Activated T-cell treated with anti-CD3 and anti-CD28 coated beads, Interleukin-2, amount 50 U/mL, for 72 hours (primary cell): ENCODE measurements around the gene UBAP2. TPM values are rescaled to one million over a fixed set of nuclear protein-coding genes. Genes with fewer than 3 reads are reported as not detected.
"Not testable (repeated sequence)": the region's sequence is repeated elsewhere in the genome, so short reads cannot be mapped to it uniquely, and the experiment has no call there.

Source experiments
- ATAC-seq, 2 donors: fragments of 150-1000 bp; cut with Tn5 transposase; replicated peaks in 1 of 2; 2 replicates each; pipeline ENCODE4 v1.10.0; 2021; ENCODE audit warnings: moderate library complexity in 2 of 2, mild to moderate bottlenecking in 1 of 2
- DNase-seq, 2 donors: peaks; one replicate each; pipeline ENCODE4 v3.0.0; 2021 to 2022; ENCODE audit warnings: mixed read lengths in 1 of 2
- H3K27ac Mint-ChIP-seq: one replicate; pipeline ENCODE4 v1.8.0; 2022; ENCODE audit warnings: mild to moderate bottlenecking, moderate library complexity, mixed read lengths
- H3K27me3 Mint-ChIP-seq: one replicate; pipeline ENCODE4 v1.8.0; 2022; ENCODE audit warnings: low read depth, mixed read lengths
- H3K36me3 Mint-ChIP-seq, 2 donors: one replicate each; pipeline ENCODE4 v1.8.0; 2022; ENCODE audit warnings: mixed read lengths in 2 of 2, mild to moderate bottlenecking in 1 of 2; ENCODE audit not compliant: insufficient read depth in 2 of 2
- H3K4me1 Mint-ChIP-seq: one replicate; pipeline ENCODE4 v1.8.0; 2022; ENCODE audit warnings: low read depth, mixed read lengths
- H3K4me3 Mint-ChIP-seq, 2 donors: one replicate each; pipeline ENCODE4 v1.8.0; 2022; ENCODE audit warnings: mild to moderate bottlenecking in 2 of 2, mixed read lengths in 2 of 2, moderate library complexity in 2 of 2
- H3K9me3 Mint-ChIP-seq, 2 donors: one replicate each; pipeline ENCODE4 v1.8.0; 2022; ENCODE audit warnings: mixed read lengths in 2 of 2
- total RNA-seq, 2 donors: library from RNA; stranded (reverse); gene quantifications; one replicate each; pipeline ENCODE4 v1.2.3, GENCODE V29; 2022

The UBAP2 gene
- total RNA-seq, 2 donors from 2014 or later = 32.1 to 34.5 TPM

DNA sequence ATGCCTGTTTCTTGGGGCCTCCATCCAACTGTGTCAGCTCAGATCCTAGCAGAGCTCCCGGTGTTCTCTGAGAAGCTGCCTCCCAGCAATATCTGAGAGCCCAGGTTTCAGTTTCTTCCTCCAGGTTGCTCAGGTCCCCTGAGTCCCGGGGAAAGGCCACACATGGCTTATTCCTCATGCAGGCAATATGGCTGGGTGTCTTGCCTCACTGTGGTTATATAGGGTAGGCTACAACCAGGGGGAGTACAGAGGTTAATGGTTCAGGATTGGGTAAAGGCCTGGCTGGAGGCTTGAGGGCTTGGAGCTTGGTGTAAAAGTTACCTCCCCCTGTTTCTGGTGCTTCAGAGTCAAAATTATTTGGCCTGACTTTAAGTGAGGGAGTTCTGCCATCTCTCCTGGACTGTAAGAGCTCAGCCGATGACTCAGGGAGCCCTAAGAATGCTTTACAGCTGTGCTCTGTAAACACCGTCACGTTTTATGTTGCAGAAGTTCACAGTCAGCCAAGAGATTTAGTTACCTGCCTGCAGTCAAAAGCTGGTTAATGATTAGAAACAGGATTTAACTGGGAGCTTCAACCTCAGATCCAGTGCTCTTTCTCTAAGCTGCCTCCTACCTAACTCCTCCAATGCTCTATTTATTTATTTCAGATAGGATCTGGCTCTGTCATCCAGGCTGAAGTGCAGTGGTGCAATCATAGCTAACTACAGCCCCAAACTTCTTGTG is 24.3 kb upstream of the UBAP2 start:
- Mint-ChIP-seq H3K27me3 (no peaks in the 10 kb centered on the region), H3K4me3 (no peak overlapping the region), H3K27ac (peak overlapping the region; percentile 42), H3K36me3 (no peaks in the 10 kb centered on the region), H3K9me3 (no peaks in the 10 kb centered on the region), H3K4me1 (no peaks in the 10 kb centered on the region)
- DNase-seq (no peak), ATAC-seq (no peak)

DNA sequence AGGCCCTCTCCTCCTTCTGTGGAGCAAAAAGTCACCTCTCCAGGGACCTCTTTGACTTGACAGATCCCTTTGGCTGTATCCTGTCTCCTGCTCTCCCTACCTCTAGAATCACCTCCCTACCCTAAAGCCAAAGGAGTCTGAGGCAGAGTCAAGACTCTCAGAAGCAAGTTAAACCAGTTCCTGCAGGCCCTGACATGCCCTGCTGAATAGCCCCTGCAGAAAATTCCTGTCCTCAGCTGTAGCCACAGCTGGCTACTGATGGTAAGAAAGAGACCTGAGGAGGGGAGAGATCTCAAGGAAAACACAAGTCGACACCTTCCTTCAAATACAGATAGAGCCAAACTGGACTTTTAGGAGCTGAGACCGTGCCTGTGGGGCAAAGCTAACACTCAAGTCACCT is 23.7 kb upstream of the UBAP2 start:
- Mint-ChIP-seq H3K4me3 (no peak overlapping the region), H3K36me3 (no peaks in the 10 kb centered on the region), H3K27me3 (no peaks in the 10 kb centered on the region), H3K27ac (no peak overlapping the region), H3K9me3 (no peaks in the 10 kb centered on the region), H3K4me1 (no peaks in the 10 kb centered on the region)
- ATAC-seq (no peak), DNase-seq (no peak)

DNA sequence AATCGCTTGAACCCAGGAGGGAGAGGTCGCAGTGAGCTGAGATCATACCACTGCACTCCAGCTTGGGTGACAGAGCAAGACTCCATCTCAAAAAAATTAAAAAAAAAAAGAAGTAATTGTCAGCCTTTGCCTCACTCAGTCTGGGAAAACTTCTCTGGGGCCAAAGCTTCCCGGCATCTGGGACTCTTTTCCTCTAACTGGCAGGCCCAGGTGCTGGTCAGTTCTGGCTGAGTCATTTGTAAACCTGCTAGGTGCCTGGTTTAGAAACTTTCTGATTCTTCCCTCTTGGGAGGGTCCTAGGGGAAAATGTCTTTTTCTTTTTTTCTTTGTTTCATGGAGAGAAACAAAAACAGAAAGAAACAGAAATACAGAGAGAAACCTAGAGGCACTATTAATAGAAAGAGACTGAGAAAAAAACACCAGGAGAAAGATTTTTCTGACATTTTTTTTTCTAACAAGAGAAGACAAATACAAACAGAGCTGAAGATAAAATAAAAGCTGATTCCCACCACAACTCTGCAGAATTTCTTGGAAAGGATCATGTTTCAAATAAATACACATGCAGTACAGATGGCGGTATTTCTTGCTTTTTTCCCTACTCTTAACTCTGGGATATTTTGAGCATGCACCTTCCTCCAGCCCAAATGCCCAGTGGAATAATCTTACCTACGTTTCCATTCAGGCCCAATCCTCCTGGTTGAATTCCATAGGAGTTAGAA is 22.1 kb upstream of the UBAP2 start:
- no peaks in the 10 kb centered on the region for H3K36me3 Mint-ChIP-seq
- no peak overlapping the region for H3K27ac Mint-ChIP-seq
- DNase-seq = no peak
- H3K4me1 Mint-ChIP-seq = no peaks in the 10 kb centered on the region
- no peak for ATAC-seq
- H3K9me3 Mint-ChIP-seq = no peaks in the 10 kb centered on the region
- no peaks in the 10 kb centered on the region for H3K27me3 Mint-ChIP-seq
- H3K4me3 Mint-ChIP-seq = no peak overlapping the region

DNA sequence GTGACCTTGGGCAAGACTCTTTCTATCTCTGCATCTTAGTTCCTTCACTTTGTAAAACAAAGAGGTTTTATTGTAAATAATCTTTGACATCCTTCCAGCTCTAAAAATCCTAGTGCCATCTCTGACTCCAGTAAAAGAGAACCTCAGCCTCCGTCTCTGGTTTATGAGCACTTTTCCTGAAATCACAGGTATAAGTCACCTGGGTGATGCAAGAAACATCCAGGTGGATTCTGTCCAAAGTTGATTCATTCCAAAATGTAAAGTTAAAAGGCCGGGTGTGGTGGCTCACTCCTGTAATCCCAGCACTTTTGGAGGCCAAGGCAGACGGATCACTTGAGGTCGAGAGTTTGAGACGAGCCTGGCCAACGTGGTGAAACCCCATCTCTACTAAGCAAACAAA is 21.1 kb upstream of the UBAP2 start:
- ATAC-seq = no peak
- no peaks in the 10 kb centered on the region for H3K36me3 Mint-ChIP-seq
- H3K4me1 Mint-ChIP-seq = no peaks in the 10 kb centered on the region
- no peak for DNase-seq
- no peak overlapping the region for H3K27ac Mint-ChIP-seq
- H3K27me3 Mint-ChIP-seq = no peaks in the 10 kb centered on the region
- no peaks in the 10 kb centered on the region for H3K9me3 Mint-ChIP-seq
- H3K4me3 Mint-ChIP-seq = no peak overlapping the region

DNA sequence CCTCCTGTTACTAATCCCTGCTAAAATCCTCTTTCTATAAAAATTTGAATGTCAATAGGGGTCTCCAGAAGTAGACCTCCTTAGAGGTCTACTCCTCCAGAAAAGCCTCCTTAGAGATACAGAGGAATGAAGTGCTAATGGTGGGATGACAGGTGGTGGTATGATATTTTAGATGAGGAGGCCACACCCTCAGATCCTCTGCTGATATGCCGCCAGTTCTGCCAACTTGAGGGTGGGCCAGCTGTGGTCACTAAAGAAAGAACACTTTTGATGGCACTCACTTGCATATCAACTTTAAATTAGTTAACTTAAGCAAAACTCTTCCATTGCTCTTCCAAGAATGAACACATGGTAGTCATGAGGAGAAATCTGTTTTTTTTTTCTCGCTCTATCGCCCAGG is 16.9 kb upstream of the UBAP2 start:
- H3K27me3 Mint-ChIP-seq = no peaks in the 10 kb centered on the region
- no peaks in the 10 kb centered on the region for H3K9me3 Mint-ChIP-seq
- H3K27ac Mint-ChIP-seq = no peak overlapping the region
- no peaks in the 10 kb centered on the region for H3K36me3 Mint-ChIP-seq
- ATAC-seq (no peak), DNase-seq (no peak)
- no peaks in the 10 kb centered on the region for H3K4me1 Mint-ChIP-seq
- no peak overlapping the region for H3K4me3 Mint-ChIP-seq

DNA sequence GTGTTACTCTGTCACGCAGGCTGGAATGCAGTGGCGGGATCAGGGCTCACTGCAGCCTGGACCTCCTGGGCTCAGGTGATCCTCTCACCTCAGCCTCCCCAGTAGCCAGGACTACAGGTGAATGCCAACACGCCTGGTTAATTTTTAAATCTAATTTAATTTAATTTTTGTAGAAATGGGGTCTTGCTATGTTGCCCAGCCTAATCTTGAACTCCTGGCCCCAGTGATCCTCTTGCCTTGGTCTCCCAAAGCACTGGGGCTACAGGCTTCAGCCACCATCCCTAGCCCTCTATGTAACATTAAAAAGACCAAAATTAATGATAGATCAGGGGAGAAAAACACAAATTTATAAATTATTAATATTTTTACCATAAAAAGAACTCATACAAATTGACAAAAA is 11.3 kb upstream of the UBAP2 start:
- DNase-seq (no peak), ATAC-seq (no peak)
- Mint-ChIP-seq H3K27me3 (no peaks in the 10 kb centered on the region), H3K27ac (no peak overlapping the region), H3K9me3 (no peaks in the 10 kb centered on the region), H3K36me3 (no peaks in the 10 kb centered on the region), H3K4me1 (no peaks in the 10 kb centered on the region), H3K4me3 (no peak overlapping the region)

DNA sequence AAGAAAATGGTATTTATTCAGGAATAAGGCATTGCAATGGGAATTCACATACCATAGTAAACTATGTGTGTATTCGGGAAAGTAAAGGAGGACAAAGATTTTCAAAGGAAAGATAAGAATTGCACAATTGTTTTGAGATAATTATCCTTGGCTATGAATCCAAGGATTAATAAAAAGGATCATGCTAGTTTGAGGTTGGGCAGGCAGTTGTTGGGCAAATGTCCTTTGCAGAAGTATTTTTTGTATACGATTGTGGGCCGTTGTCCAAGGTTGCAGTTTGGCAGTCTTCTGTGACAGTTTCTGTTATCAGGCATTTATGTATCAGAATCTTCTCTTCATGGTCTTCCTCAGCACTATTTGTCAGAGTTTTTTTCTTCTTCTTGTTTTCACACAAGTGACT is 10.6 kb upstream of the UBAP2 start:
- Mint-ChIP-seq H3K27me3 (no peaks in the 10 kb centered on the region), H3K4me1 (no peaks in the 10 kb centered on the region), H3K9me3 (no peaks in the 10 kb centered on the region), H3K27ac (no peak overlapping the region), H3K36me3 (no peaks in the 10 kb centered on the region), H3K4me3 (no peak overlapping the region)
- DNase-seq (no peak), ATAC-seq (no peak)

DNA sequence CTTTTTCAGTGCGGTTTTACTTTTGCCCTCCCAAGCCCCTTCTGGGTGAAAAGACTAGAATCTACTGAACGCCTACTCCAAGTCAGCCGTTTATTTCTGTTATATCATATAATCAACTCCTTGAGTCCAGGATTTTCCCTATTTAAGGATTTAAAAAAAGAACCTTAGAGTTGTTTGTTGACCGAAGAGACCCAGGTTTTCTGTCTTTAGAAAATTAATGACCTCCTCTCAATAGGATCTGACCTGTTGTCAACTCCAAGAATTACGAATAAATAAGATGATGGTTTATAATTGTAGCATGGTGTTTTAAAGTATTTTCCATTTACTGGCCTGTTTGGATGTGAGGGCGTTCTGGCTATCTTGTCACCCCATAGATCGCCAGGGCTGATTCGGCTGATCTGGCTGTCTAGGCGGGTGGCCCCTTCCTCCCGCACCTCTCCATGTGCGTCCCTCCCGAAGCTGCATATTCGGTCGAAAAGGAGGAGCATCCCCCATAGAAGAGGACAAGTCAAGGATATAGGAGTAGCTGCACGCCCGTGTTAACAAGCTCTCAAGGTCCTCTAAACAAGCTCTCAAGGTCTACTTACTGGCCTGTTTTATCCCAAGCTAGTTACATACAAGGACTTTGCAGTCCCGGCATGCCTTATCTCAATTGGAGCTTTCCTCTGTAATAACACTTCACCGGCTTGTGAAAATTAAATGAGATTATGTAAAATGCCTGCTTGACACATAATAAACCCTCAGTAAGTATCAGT is 1.1 kb upstream of the UBAP2 start:
- peaks cover 5 to 7% of the 10 kb centered on the region in 2 donors for H3K36me3 Mint-ChIP-seq
- DNase-seq = no peak
- peaks cover 45% of the 10 kb centered on the region for H3K4me1 Mint-ChIP-seq
- H3K9me3 Mint-ChIP-seq = no peaks in the 10 kb centered on the region
- H3K4me3 Mint-ChIP-seq = peak overlapping the region; percentile 96 to 98
- no peaks in the 10 kb centered on the region for H3K27me3 Mint-ChIP-seq
- ATAC-seq = no peak
- H3K27ac Mint-ChIP-seq = peak overlapping the region; percentile 97

DNA sequence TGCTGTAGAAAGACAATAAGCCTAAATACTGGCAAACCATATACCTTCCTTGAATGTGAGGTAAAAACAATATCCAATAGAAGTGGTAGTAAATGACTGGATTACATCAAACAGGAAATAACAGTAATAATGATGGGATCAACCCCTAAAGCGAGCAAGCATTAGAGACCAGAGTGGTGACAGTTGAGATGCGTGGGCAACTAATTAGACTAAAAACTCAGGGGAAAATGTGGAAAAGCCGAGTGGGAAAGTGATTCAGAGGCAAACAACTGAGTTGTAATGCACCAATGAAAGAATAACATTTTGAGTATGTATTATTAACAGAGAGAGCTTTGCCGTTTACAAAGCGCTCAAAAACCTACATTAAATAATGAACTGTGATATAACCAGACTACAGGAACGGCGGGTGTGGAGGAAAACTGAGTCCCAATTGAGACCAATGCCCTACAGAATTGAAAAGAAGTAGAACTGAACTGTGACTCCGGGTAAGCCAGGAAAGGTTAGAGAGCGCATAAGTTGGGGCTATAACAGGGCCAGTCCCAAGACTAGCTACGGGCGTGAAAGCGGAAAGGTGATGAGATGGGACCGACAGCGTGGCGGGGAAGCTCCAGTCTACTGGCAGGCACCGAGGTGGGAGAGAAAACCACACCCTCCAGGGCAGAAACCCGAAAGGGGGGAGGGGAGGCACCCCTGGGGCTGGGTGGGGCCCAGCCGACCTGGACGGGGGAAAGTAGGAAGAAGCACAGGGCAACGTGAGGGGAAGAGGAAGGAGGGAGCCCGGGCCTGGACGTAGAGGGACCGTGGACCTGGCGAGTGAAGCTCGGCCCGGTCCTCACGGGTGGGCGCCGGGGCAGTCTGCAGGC is 592 bp downstream of the UBAP2 start:
- Mint-ChIP-seq H3K4me1 (peaks cover 42% of the 10 kb centered on the region), H3K36me3 (peaks cover 5 to 7% of the 10 kb centered on the region in 2 donors), H3K9me3 (no peaks in the 10 kb centered on the region), H3K4me3 (peak overlapping the region; percentile 96 to 98), H3K27ac (peak overlapping the region; percentile 97), H3K27me3 (no peaks in the 10 kb centered on the region)
- peak; percentile 58 to 60 for DNase-seq
- ATAC-seq = peak; percentile 27

DNA sequence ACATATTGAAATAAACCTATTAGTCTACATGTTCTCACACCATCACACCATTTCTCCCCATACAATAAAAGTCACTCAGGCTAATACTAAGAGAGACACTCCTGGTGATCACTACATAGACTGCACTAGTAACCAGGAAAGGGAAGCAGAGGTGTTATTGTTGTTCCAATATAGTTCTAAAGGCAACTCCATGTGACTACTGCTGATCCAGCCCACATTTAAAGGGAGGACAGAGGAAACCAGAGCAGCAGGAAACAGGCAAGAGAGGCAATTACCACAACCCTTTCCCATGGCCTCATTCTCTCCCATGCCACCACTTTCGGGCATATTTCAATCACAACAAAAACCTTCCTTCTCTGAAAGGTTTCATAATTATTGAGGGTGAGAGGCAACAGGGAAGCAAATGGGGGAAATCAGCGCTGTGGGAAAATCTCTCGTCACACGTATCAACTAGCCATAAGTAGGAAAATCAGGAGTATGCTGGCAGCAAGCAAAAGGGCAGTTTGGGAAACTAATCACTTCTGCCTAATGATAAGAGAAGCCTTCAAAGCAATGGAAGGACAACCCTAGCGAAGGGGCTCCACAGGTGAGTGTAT is 1.8 kb downstream of the UBAP2 start:
- peak overlapping the region; percentile 96 to 98 for H3K4me3 Mint-ChIP-seq
- no peak for DNase-seq
- no peaks in the 10 kb centered on the region for H3K27me3 Mint-ChIP-seq
- peak overlapping the region; percentile 62 for H3K27ac Mint-ChIP-seq
- H3K36me3 Mint-ChIP-seq = peaks cover 5 to 7% of the 10 kb centered on the region in 2 donors
- ATAC-seq = no peak
- H3K9me3 Mint-ChIP-seq = no peaks in the 10 kb centered on the region
- peaks cover 37% of the 10 kb centered on the region for H3K4me1 Mint-ChIP-seq

DNA sequence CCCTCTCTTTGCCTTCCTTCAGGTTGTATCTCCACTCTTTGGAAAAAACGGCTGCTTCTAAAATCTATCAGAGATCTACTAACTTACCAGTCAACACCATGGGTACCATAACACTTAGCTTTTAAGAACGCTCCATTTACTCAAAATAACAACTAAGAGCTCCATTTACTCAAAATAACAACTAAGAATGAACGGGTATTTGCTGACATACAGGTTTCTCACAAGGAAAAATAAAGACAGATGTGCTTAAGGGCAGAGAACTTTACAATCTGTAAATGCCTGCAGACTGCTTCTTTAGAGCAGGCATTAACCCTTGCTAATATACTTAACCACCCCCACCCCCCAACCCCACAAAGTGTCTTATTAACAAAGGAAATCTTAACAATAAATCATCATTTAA is 2.8 kb downstream of the UBAP2 start:
- H3K27me3 Mint-ChIP-seq = no peaks in the 10 kb centered on the region
- H3K36me3 Mint-ChIP-seq = peaks cover 7% of the 10 kb centered on the region in 2 donors
- peaks cover 37% of the 10 kb centered on the region for H3K4me1 Mint-ChIP-seq
- DNase-seq (no peak), ATAC-seq (no peak)
- H3K9me3 Mint-ChIP-seq = no peaks in the 10 kb centered on the region
- H3K27ac Mint-ChIP-seq = peak overlapping the region; percentile 11
- H3K4me3 Mint-ChIP-seq = peak overlapping the region; percentile 96 to 98

DNA sequence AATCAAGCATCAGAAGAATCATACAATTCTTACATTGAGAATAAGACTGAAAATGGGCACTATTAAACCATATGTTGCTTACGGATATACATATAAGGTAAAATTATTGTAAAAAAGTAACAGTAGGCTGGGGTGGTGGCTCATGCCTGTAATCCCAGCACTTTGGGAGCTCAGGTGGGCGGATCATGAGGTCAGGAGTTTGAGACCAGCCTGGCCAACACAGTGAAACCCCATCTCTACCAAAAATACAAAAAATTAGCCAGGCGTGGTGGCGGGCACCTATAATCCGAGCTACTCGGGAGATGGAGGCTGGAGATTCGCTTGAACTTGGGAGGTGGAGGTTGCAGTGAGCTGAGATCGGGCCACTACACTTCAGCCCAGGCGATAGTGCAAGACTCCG is 6.6 kb downstream of the UBAP2 start:
- H3K27me3 Mint-ChIP-seq, ATAC-seq, DNase-seq, H3K4me3 Mint-ChIP-seq, H3K36me3 Mint-ChIP-seq, H3K9me3 Mint-ChIP-seq, H3K27ac Mint-ChIP-seq: not testable (repeated sequence)
- peaks cover 16% of the 10 kb centered on the region for H3K4me1 Mint-ChIP-seq
